A673 (cell line): Measurements from ENCODE around the gene SPATA33. TPM values are rescaled to one million over a fixed set of nuclear protein-coding genes. Genes with fewer than 3 reads are reported as not detected.

Experiments used
- BruUV-seq: library from RNA; stranded (reverse); fragments of 400-500 nt; replicated peaks from 2 replicates; lab custom pipeline; 2021; lab: Mats Ljungman, UMichigan
- CTCF ChIA-PET: fragments of 300-600 bp; sonication (Branson Sonifier 250); formaldehyde crosslinking; loops from one replicate; lab custom pipeline; 2022; ENCODE audit warnings: antibody characterized with exemption; lab: Charles Lee
- POLR2A ChIA-PET: fragments of 300-600 bp; sonication (Branson Sonifier 250); formaldehyde crosslinking; loops from one replicate; lab custom pipeline; 2022; ENCODE audit warnings: antibody characterized with exemption; ENCODE audit not compliant: low non-redundant PET; lab: Charles Lee
- DNase-seq: peaks from one replicate; pipeline ENCODE4 v3.0.0-alpha.2; 2015; ENCODE audit warnings: low spot score
- H3K27ac ChIP-seq: fragments of 200-600 bp; sonication (generic); 2 replicates; pipeline ENCODE4 v1.5.1; 2016; ENCODE audit warnings: mixed run types, low read depth, mild to moderate bottlenecking, mixed read lengths, antibody characterized with exemption, low read length; ENCODE audit not compliant: poor library complexity, severe bottlenecking
- H3K27me3 ChIP-seq: fragments of 200-600 bp; sonication (generic); replicated peaks from 2 replicates; pipeline ENCODE4 v1.6.1; 2017; ENCODE audit warnings: mixed run types, low read depth, mild to moderate bottlenecking, mixed read lengths, antibody characterized with exemption, low read length; ENCODE audit not compliant: insufficient read depth, poor library complexity
- H3K36me3 ChIP-seq: fragments of 200-600 bp; sonication (generic); 2 replicates; pipeline ENCODE4 v1.6.1; 2016; ENCODE audit warnings: mixed run types, mild to moderate bottlenecking, mixed read lengths, antibody characterized with exemption, low read length; ENCODE audit not compliant: insufficient read depth, poor library complexity, severe bottlenecking
- H3K4me1 ChIP-seq: fragments of 200-600 bp; sonication (generic); 2 replicates; pipeline ENCODE4 v1.6.1; 2017; ENCODE audit warnings: mixed run types, mild to moderate bottlenecking, mixed read lengths, antibody characterized with exemption, low read length; ENCODE audit not compliant: insufficient read depth, poor library complexity, severe bottlenecking
- H3K4me3 ChIP-seq: fragments of 200-600 bp; sonication (generic); 2 replicates; pipeline ENCODE4 v1.5.1; 2016; ENCODE audit warnings: low read depth, mixed run types, mild to moderate bottlenecking, mixed read lengths, low read length; ENCODE audit not compliant: poor library complexity, severe bottlenecking
- H3K9me3 ChIP-seq: fragments of 200-600 bp; sonication (generic); 2 replicates; pipeline ENCODE4 v1.6.1; 2016; ENCODE audit warnings: mixed run types, low read depth, mild to moderate bottlenecking, mixed read lengths, antibody characterized with exemption, low read length; ENCODE audit not compliant: poor library complexity, severe bottlenecking
- EZH2 ChIP-seq: fragments of 200-600 bp; sonication (generic); IDR thresholded peaks from 2 replicates; pipeline ENCODE4 v1.6.1; 2017; ENCODE audit warnings: borderline replicate concordance, low read depth, mild to moderate bottlenecking, mixed read lengths, antibody characterized with exemption, low read length; ENCODE audit not compliant: poor library complexity, severe bottlenecking
- intact Hi-C: fragments of 100-400 bp; cut with micrococcal nuclease; formaldehyde crosslinking; loops from one replicate; pipeline ENCODE4 v1.10.0; 2022; ENCODE audit not compliant: unreplicated experiment
- total RNA-seq: library from RNA; stranded (reverse); gene quantifications from 2 replicates; pipeline ENCODE4 v1.2.3, GENCODE V29; 2021
- TF ChIP-seq, protein P1 (sequence below): fragments of 300-800, 200-600 bp; sonication (generic); conservative IDR thresholded peaks from 2 replicates; pipeline ENCODE4 v1.5.1; 2017; ENCODE audit warnings: low read depth, mild to moderate bottlenecking, antibody characterized with exemption, low read length, moderate library complexity, mixed read lengths

The SPATA33 gene
- total RNA-seq, 1 experiment from 2014 or later = 46.7 TPM

- H3K9me3 ChIP-seq = no peaks in the 10 kb centered on the region
- intact Hi-C loops = no loop called here
Observed at GRCh38 chr16:89691231-89691985, 33.8 kb downstream of the SPATA33 start.

DNA sequence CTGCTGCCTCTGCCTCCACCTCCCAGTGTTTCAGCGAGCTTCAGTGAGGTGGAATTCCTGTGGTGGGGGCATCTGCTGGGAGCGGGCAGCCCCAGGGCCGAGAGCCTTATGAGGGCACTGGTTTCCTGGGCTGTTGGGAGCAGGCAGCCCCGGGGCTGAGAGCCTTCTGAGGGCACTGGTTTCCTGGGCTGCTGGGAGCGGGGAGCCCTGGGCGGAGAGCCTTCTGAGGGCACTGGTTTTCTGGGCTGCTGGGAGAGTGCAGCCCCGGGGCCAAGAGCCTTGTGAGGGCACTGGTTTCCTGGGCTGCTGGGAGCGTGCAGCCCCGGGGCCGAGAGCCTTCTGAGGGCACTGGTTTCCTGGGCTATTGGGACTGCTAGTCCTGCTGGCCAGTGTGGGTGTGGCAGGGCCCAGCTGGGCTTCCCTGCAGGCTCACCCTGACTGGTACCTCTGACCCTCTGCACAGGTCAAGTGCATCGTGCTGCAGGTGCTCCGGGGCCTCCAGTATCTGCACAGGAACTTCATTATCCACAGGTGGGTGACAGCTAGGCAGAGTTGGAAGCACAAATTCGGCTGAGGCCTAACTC lies 34.4 kb downstream of the SPATA33 start:
- Histone ChIP-seq H3K27me3 (no peaks in the 10 kb centered on the region), H3K36me3 (peaks cover 61% of the 10 kb centered on the region), H3K9me3 (no peaks in the 10 kb centered on the region), H3K4me1 (peaks cover 7% of the 10 kb centered on the region), H3K27ac (no peak overlapping the region), H3K4me3 (no peak overlapping the region)
- DNase-seq = no peak
- POLR2A ChIA-PET = no interaction called here
- no peak for TF ChIP-seq EZH2
- TF ChIP-seq, protein P1, sequence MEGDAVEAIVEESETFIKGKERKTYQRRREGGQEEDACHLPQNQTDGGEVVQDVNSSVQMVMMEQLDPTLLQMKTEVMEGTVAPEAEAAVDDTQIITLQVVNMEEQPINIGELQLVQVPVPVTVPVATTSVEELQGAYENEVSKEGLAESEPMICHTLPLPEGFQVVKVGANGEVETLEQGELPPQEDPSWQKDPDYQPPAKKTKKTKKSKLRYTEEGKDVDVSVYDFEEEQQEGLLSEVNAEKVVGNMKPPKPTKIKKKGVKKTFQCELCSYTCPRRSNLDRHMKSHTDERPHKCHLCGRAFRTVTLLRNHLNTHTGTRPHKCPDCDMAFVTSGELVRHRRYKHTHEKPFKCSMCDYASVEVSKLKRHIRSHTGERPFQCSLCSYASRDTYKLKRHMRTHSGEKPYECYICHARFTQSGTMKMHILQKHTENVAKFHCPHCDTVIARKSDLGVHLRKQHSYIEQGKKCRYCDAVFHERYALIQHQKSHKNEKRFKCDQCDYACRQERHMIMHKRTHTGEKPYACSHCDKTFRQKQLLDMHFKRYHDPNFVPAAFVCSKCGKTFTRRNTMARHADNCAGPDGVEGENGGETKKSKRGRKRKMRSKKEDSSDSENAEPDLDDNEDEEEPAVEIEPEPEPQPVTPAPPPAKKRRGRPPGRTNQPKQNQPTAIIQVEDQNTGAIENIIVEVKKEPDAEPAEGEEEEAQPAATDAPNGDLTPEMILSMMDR = no peak
- no TSS peak for BruUV-seq
- CTCF ChIA-PET = no interaction called here
- intact Hi-C loops = no loop called here

More at GRCh38 chr16:89691231-89691985, 33.8 kb downstream of the SPATA33 start:
- H3K4me1 ChIP-seq = peaks cover 7% of the 10 kb centered on the region
- BruUV-seq = no TSS peak
- H3K27me3 ChIP-seq = no peaks in the 10 kb centered on the region
- no peak overlapping the region for H3K27ac ChIP-seq
- H3K4me3 ChIP-seq = no peak overlapping the region
- CTCF ChIA-PET = no interaction called here
- POLR2A ChIA-PET = interaction anchor here (0.6 kb wide), 1 partner anchor 21 kb away, joined by 9 read pairs; no protein-coding TSS in a partner anchor
- DNase-seq = no peak
- peaks cover 55% of the 10 kb centered on the region for H3K36me3 ChIP-seq
- TF ChIP-seq EZH2 = no peak
- TF ChIP-seq, protein P1 = no peak

DNA sequence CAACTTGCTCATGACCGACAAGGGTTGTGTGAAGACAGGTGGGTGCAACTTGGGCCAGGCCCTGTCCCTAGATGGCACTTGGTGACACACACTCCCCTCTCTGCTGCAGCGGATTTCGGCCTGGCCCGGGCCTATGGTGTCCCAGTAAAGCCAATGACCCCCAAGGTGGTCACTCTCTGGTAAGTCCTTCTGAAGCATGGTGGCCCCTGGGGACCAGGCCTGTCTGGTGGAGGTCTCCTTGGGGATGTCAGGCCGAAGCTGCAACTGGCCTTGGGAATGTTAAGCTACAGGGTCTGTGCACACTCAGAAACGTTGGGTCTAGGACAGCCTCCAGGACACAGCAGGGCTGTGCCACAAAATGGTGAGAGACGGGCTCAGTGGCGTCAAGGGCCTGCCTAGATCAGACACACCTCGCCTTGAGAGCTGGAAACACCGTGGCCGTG lies 35.7 kb downstream of the SPATA33 start:
- H3K36me3 ChIP-seq = peaks cover 72% of the 10 kb centered on the region
- CTCF ChIA-PET = no interaction called here
- H3K9me3 ChIP-seq = no peaks in the 10 kb centered on the region
- intact Hi-C loops = no loop called here
- H3K4me3 ChIP-seq = no peak overlapping the region
- no TSS peak for BruUV-seq
- DNase-seq = no peak
- H3K27ac ChIP-seq = no peak overlapping the region
- H3K4me1 ChIP-seq = no peaks in the 10 kb centered on the region
- H3K27me3 ChIP-seq = no peaks in the 10 kb centered on the region
- no peak for TF ChIP-seq EZH2
- TF ChIP-seq, protein P1 = no peak
- POLR2A ChIA-PET = no interaction called here
